K562 (cell line): ENCODE data around the gene ADAT3. TPM values are rescaled to one million over a fixed set of nuclear protein-coding genes. Genes with fewer than 3 reads are reported as not detected.

Source experiments
- ATAC-seq: fragments of 200-7000 bp; cut with Tn5 transposase; 3 replicates; pipeline ENCODE4 v1.9.1; 2020; ENCODE audit warnings: moderate library complexity
- BruUV-seq: library from RNA; stranded (reverse); fragments of 400-500 nt; replicated peaks from 2 replicates; lab custom pipeline; 2021; lab: Mats Ljungman, UMichigan
- CTCF ChIA-PET: fragments of 300-600 bp; formaldehyde crosslinking; extraction: SDS; loops from one replicate; lab custom pipeline; 2021; ENCODE audit warnings: low intra/inter-chr PET ratio; lab: Yijun Ruan, JAX
- POLR2A ChIA-PET: fragments of 300-600, 350-650 bp; sonication (Branson Sonifier 250); formaldehyde crosslinking; extraction: SDS; loops from one replicate; lab custom pipeline; 2021; ENCODE audit warnings: antibody characterized with exemption, inconsistent platforms; lab: Yijun Ruan, JAX
- DNase-seq, 4 experiments: peaks; one replicate each; pipeline versions ENCODE4 v3.0.0 to v3.0.0-alpha.2; 2011 to 2018; ENCODE audit warnings: low spot score in 3 of 4, mixed read lengths in 3 of 4; ENCODE audit errors: extremely low read depth in 1 of 4
- FAIRE-seq: peaks from 2 replicates; lab custom pipeline; 2011; peaks lifted over from hg19 to GRCh38; lab: Jason Lieb, UNC
- H2AFZ ChIP-seq: 2 replicates; pipeline ENCODE4 v1.6.0; 2011; ENCODE audit warnings: low read depth, low read length, control low read depth, inconsistent platforms
- H3K27ac ChIP-seq: fragments of 200-600 bp; 3 replicates; pipeline ENCODE4 v1.8.0; 2011; ENCODE audit warnings: low read depth, mild to moderate bottlenecking, control low read depth, inconsistent platforms, low read length, moderate library complexity, mixed read lengths; ENCODE audit errors: extremely low read depth
- H3K27me3 ChIP-seq, 2 experiments: fragments of 300-600 bp in 1 of 2; 2 replicates in 1 of 2; 3 replicates in 1 of 2; pipeline versions ENCODE4 v1.6.0 to v1.8.0; 2011; ENCODE audit warnings: inconsistent platforms in 2 of 2, low read length in 2 of 2, mild to moderate bottlenecking in 1 of 2, mixed read lengths in 1 of 2, moderate library complexity in 1 of 2; ENCODE audit not compliant: control insufficient read depth in 2 of 2, insufficient read depth in 2 of 2
- H3K36me3 ChIP-seq: fragments of 300-600 bp; 3 replicates; pipeline ENCODE4 v1.8.0; 2011; ENCODE audit warnings: mild to moderate bottlenecking, low read length, inconsistent platforms; ENCODE audit not compliant: control insufficient read depth, insufficient read depth
- H3K4me1 ChIP-seq, 2 experiments: fragments of 200-600 bp in 1 of 2; replicated peaks in 1 of 2; 2 replicates in 1 of 2; 3 replicates in 1 of 2; pipeline versions ENCODE4 v1.5.1 to v1.8.0; 2011; ENCODE audit warnings: inconsistent platforms in 2 of 2, low read length in 2 of 2, mild to moderate bottlenecking in 1 of 2, mixed read lengths in 1 of 2, moderate library complexity in 1 of 2; ENCODE audit not compliant: control insufficient read depth in 2 of 2, insufficient read depth in 2 of 2
- H3K4me2 ChIP-seq: 2 replicates; pipeline ENCODE4 v1.6.1; 2011; ENCODE audit warnings: low read length, control low read depth, inconsistent platforms, mixed read lengths; ENCODE audit not compliant: insufficient read depth
- H3K4me3 ChIP-seq: fragments of 200-600 bp; sonication (generic), shearing (Covaris generic); 2 replicates; pipeline ENCODE4 v1.5.1; 2016; ENCODE audit warnings: control low read depth, inconsistent platforms
- H3K79me2 ChIP-seq: fragments of 200-600 bp; 3 replicates; pipeline ENCODE4 v1.8.0; 2011; ENCODE audit warnings: low read length, inconsistent platforms; ENCODE audit not compliant: control insufficient read depth, insufficient read depth
- H3K9ac ChIP-seq, 2 experiments: 2 replicates each; pipeline versions ENCODE4 v1.6.0 to v1.6.1; 2011; ENCODE audit warnings: low read depth in 2 of 2, low read length in 2 of 2, control low read depth in 1 of 2, inconsistent platforms in 1 of 2, mild to moderate bottlenecking in 1 of 2, mixed read lengths in 1 of 2; ENCODE audit not compliant: insufficient read depth in 1 of 2
- H3K9me1 ChIP-seq: one replicate; pipeline ENCODE4 v1.6.0; 2011; ENCODE audit warnings: inconsistent platforms, mild to moderate bottlenecking, low read length, moderate library complexity; ENCODE audit not compliant: control insufficient read depth, insufficient read depth
- H3K9me3 ChIP-seq: replicated peaks from 2 replicates; pipeline ENCODE4 v1.5.1; 2011; ENCODE audit warnings: low read depth, low read length, inconsistent platforms; ENCODE audit not compliant: control insufficient read depth, insufficient read depth
- H4K20me1 ChIP-seq: replicated peaks from 2 replicates; pipeline ENCODE4 v1.6.1; 2011; ENCODE audit warnings: low read length, inconsistent platforms, mixed read lengths; ENCODE audit not compliant: control insufficient read depth, insufficient read depth
- ATF1 ChIP-seq, 2 experiments: fragments of 450-650 bp in 1 of 2; IDR thresholded peaks; 2 replicates each; pipeline ENCODE4 v1.6.1; 2016; ENCODE audit warnings: missing compliant biosample characterization in 1 of 2, missing genetic modification characterization in 1 of 2
- BMI1 ChIP-seq: fragments of 150-350 bp; IDR thresholded peaks from 2 replicates; pipeline ENCODE4 v1.6.1; 2014; ENCODE audit warnings: low read length
- DPF2 ChIP-seq: fragments of 450-650 bp; IDR thresholded peaks from 2 replicates; pipeline ENCODE4 v1.6.1; 2016
- KLF6 ChIP-seq: fragments of 250-450 bp; sonication (Bioruptor Pico); IDR thresholded peaks from 2 replicates; pipeline ENCODE4 v1.4.0; 2020; ENCODE audit warnings: mild to moderate bottlenecking, moderate library complexity, borderline replicate concordance
- NR4A1 ChIP-seq, 2 experiments: fragments of 250-450 bp in 1 of 2; fragments of 450-650 bp in 1 of 2; sonication (Bioruptor Pico) in 1 of 2; IDR thresholded peaks; 2 replicates each; pipeline versions ENCODE4 v1.4.0 to v1.6.1; 2016 to 2020; ENCODE audit warnings: mild to moderate bottlenecking in 2 of 2, missing compliant biosample characterization in 1 of 2, missing genetic modification characterization in 1 of 2, moderate library complexity in 1 of 2
- OTX1 ChIP-seq: fragments of 450-650 bp; formaldehyde crosslinking; IDR thresholded peaks from 2 replicates; pipeline ENCODE4 v1.4.0; 2022; ENCODE audit warnings: mild to moderate bottlenecking
- SMAD4 ChIP-seq: fragments of 250-450 bp; sonication (Bioruptor Pico); conservative IDR thresholded peaks from 2 replicates; pipeline ENCODE4 v1.8.0; 2021; ENCODE audit warnings: inconsistent platforms, mild to moderate bottlenecking, moderate library complexity
- THRAP3 ChIP-seq: fragments of 450-650 bp; IDR thresholded peaks from 2 replicates; pipeline ENCODE4 v1.6.1; 2016; ENCODE audit warnings: mild to moderate bottlenecking, inconsistent platforms, borderline replicate concordance
- WGBS: fragments of 100-300 bp; shearing (Covaris generic); methylation state at CpG from one replicate; pipeline ENCODE4 v1.1.6; 2016; ENCODE audit warnings: low coverage, mixed read lengths; ENCODE audit not compliant: insufficient coverage; ENCODE audit errors: missing lambda C conversion rate; 5-methylcytosine and 5-hydroxymethylcytosine counted together
- in situ Hi-C: fragments of 300-500 bp; cut with MboI; formaldehyde crosslinking; loops from 4 replicates; pipeline ENCODE4 v1.15.0; 2018; ENCODE audit warnings: inconsistent platforms, mixed read lengths
- intact Hi-C: fragments of 100-400 bp; cut with micrococcal nuclease; formaldehyde crosslinking; loops from 2 replicates; pipeline ENCODE4 v1.14.2; 2022
- polyA plus RNA-seq, 8 experiments: library from polyadenylated mRNA; depleted of rRNA in 4 of 8; stranded (reverse) in 5 of 8; unstranded in 3 of 8; fragments of >200 nt; fragmentation: Nextera tagmentation in 2 of 8; fragmentation: Illumina TruSeq in 1 of 8; extraction: Ambion mirVana in 2 of 8; extraction: Trizol in 1 of 8; gene quantifications; 2 replicates each; pipeline versions ENCODE4 v1.2.1 to v1.2.3, GENCODE V29; 2011 to 2014; ENCODE audit warnings: inconsistent platforms in 1 of 8, missing spikeins in 1 of 8
- total RNA-seq, 7 experiments: library from RNA; depleted of rRNA in 6 of 7; stranded (reverse); fragments of >200 nt in 6 of 7; fragmentation: Illumina TruSeq in 2 of 7; extraction: Trizol in 2 of 7; gene quantifications; 2 replicates each; pipeline versions ENCODE4 v1.2.1 to v1.2.3, GENCODE V29; 2011 to 2021; ENCODE audit warnings: low replicate concordance in 1 of 7
- TF ChIP-seq, protein P1 (sequence below): fragments of 450-650 bp; IDR thresholded peaks from 2 replicates; pipeline ENCODE4 v1.6.1; 2017; ENCODE audit warnings: antibody characterized with exemption, mild to moderate bottlenecking
- TF ChIP-seq, protein P2 (sequence below), 2 experiments: fragments of 250-450 bp in 1 of 2; fragments of 450-650 bp in 1 of 2; sonication (Bioruptor Pico) in 1 of 2; IDR thresholded peaks; 2 replicates each; pipeline versions ENCODE4 v1.6.1 to v1.8.0; 2016 to 2021; ENCODE audit warnings: mild to moderate bottlenecking in 2 of 2, moderate library complexity in 2 of 2, missing compliant biosample characterization in 1 of 2, missing genetic modification characterization in 1 of 2
- TF ChIP-seq, protein P3 (sequence below): fragments of 450-650 bp; formaldehyde crosslinking; IDR thresholded peaks from 2 replicates; pipeline ENCODE4 v1.4.0; 2022; ENCODE audit warnings: missing genetic modification characterization

The ADAT3 gene
- total and polyA plus RNA-seq, 9 of the 15 experiments (the other 6 are each of a cell fraction or from before 2014, with no cell fraction given) = 0.67 to 15.6 (median 7.8) TPM; not detected in 4

DNA sequence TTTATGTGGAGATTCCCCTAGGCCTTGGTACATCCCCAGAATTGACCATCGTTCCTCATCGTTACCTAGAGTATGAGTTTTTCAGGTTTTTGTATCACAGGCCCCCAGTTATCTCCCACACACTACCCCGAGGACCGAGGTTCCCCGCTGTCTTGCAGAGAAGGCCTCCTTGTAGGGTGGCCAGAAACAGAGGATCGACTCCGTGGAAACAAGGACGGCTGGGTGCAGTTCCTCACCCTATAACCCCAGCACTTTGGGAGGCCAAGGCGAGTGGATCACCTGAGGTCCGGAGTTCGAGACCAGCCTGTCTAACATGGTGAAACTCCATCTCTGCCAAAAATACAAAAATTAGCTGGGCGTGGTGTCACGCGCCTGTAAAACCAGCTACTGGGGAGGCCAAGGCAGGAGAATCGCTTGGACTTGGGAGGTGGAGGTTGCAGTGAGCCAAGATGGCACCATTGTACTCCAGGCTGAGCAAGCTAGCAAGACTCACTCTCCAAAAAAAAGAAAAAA, 720 bp downstream of the ADAT3 start:
- in situ Hi-C loops = no loop called here
- peaks cover 16 to 53% of the 10 kb centered on the region in 2 experiments; a peak in 4 of 5 replicates for H3K4me1 ChIP-seq
- BruUV-seq = TSS peak; percentile 77
- TF ChIP-seq NR4A1 (CRISPR knock-in tag; IDR thresholded peaks at IDR 0.05) (no peak), NR4A1 (tag; IDR thresholded peaks at IDR 0.05) (0 out of 2 replicates have a peak, but pooled peaks have one; percentile 46), SMAD4 (0 out of 2 replicates have a peak, but pooled peaks have one; percentile 44), THRAP3 (0 out of 2 replicates have a peak, but pooled peaks have one; percentile 32), DPF2 (peak; percentile 52), ATF1 (CRISPR knock-in tag; IDR thresholded peaks at IDR 0.05) (no peak), ATF1 (tag; IDR thresholded peaks at IDR 0.05) (no peak), BMI1 (no peak), OTX1 (CRISPR knock-in tag) (0 out of 2 replicates have a peak, but pooled peaks have one; percentile 9), KLF6 (CRISPR knock-in tag) (0 out of 2 replicates have a peak, but pooled peaks have one; percentile 70)
- TF ChIP-seq, protein P1, sequence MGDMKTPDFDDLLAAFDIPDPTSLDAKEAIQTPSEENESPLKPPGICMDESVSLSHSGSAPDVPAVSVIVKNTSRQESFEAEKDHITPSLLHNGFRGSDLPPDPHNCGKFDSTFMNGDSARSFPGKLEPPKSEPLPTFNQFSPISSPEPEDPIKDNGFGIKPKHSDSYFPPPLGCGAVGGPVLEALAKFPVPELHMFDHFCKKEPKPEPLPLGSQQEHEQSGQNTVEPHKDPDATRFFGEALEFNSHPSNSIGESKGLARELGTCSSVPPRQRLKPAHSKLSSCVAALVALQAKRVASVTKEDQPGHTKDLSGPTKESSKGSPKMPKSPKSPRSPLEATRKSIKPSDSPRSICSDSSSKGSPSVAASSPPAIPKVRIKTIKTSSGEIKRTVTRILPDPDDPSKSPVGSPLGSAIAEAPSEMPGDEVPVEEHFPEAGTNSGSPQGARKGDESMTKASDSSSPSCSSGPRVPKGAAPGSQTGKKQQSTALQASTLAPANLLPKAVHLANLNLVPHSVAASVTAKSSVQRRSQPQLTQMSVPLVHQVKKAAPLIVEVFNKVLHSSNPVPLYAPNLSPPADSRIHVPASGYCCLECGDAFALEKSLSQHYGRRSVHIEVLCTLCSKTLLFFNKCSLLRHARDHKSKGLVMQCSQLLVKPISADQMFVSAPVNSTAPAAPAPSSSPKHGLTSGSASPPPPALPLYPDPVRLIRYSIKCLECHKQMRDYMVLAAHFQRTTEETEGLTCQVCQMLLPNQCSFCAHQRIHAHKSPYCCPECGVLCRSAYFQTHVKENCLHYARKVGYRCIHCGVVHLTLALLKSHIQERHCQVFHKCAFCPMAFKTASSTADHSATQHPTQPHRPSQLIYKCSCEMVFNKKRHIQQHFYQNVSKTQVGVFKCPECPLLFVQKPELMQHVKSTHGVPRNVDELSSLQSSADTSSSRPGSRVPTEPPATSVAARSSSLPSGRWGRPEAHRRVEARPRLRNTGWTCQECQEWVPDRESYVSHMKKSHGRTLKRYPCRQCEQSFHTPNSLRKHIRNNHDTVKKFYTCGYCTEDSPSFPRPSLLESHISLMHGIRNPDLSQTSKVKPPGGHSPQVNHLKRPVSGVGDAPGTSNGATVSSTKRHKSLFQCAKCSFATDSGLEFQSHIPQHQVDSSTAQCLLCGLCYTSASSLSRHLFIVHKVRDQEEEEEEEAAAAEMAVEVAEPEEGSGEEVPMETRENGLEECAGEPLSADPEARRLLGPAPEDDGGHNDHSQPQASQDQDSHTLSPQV = 0 out of 2 replicates have a peak, but pooled peaks have one; percentile 2
- TF ChIP-seq, protein P2, sequence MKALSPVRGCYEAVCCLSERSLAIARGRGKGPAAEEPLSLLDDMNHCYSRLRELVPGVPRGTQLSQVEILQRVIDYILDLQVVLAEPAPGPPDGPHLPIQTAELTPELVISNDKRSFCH (CRISPR knock-in tag; IDR thresholded peaks at IDR 0.05) = no peak
- TF ChIP-seq, protein P2 (tag; IDR thresholded peaks at IDR 0.05) = no peak
- TF ChIP-seq, protein P3, sequence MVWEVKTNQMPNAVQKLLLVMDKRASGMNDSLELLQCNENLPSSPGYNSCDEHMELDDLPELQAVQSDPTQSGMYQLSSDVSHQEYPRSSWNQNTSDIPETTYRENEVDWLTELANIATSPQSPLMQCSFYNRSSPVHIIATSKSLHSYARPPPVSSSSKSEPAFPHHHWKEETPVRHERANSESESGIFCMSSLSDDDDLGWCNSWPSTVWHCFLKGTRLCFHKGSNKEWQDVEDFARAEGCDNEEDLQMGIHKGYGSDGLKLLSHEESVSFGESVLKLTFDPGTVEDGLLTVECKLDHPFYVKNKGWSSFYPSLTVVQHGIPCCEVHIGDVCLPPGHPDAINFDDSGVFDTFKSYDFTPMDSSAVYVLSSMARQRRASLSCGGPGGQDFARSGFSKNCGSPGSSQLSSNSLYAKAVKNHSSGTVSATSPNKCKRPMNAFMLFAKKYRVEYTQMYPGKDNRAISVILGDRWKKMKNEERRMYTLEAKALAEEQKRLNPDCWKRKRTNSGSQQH = 0 out of 2 replicates have a peak, but pooled peaks have one; percentile 27

More for the DNA sequence above, 720 bp downstream of the ADAT3 start:
- intact Hi-C loops = no loop called here
- WGBS = 37% methylated on average over 15 of the region's 15 CpGs
- no peak for DNase-seq
- Histone ChIP-seq H3K27me3 (no peaks in the 10 kb centered on the region), H3K27ac (peak overlapping the region; percentile 85), H3K9ac (peak overlapping the region; percentile 86 to 94), H3K9me3 (no peaks in the 10 kb centered on the region), H3K4me2 (peak overlapping the region; percentile 99), H3K36me3 (peaks cover 28% of the 10 kb centered on the region; the same call in 1 of the 3 replicates), H3K4me3 (peak overlapping the region; percentile 81), H2AFZ (peak overlapping the region; percentile 67), H3K79me2 (peaks cover 52% of the 10 kb centered on the region), H4K20me1 (no peaks in the 10 kb centered on the region; the same call in 1 of the 2 replicates), H3K9me1 (no peaks in the 10 kb centered on the region)
- no peak for ATAC-seq
- ChIA-PET CTCF (no interaction called here), POLR2A (interaction anchor here (1.2 kb wide), 1 partner anchor 21 kb away, joined by 3 read pairs; no protein-coding TSS in a partner anchor)
- no peak for FAIRE-seq
